ENCODE measurements around the gene SLC25A21.
"Not testable (repeated sequence)": the region's sequence is repeated elsewhere in the genome, so short reads cannot be mapped to it uniquely, and the experiment has no call there.

Gene SLC25A21

GRCh38 chr14:36844443-36845195, 327.8 kb downstream of the SLC25A21 start:
- in situ Hi-C loops (cut with MboI; ENCODE audit: low sequenced_read_pairs): no loop called here

DNA sequence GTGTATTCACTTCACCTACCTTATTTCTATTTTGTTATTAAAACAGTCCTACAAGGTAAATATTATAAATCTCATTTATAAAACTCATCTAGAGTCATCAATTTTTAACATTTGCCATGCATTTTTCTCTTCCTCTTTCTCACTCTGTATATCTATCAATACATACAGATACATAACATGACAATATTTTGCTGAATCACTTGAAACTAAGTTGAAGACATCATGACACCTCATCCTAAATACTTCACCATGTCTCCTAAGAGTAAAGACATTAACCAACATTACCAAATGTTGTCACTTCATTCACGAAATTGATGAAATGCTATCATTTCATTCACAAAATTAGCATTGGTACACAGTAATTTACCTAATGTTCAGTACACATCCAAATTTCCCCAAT, 329.0 kb downstream of the SLC25A21 start:
- in situ Hi-C loops (cut with MboI; ENCODE audit: low sequenced_read_pairs): no loop called here

DNA sequence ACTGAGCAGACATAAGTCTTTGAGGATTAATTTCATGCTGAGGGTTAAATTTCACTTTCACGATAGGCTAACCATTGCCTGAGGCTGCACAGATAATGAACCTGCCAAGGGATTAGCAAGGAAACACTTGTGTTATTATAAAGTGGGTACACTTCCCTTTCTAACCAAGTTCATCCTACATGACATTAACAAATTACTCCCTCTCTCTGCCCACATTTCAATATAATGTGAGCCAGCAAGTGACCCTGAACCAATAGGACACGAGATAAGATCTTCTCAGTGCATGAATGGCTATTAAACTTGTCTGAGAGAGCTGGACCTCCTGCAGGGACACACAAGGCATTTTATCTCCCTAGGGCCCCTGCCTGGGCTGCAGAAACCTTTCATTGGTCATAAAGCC, 337.3 kb downstream of the SLC25A21 start:
- in situ Hi-C loops (cut with MboI; ENCODE audit: low sequenced_read_pairs): no loop called here

DNA sequence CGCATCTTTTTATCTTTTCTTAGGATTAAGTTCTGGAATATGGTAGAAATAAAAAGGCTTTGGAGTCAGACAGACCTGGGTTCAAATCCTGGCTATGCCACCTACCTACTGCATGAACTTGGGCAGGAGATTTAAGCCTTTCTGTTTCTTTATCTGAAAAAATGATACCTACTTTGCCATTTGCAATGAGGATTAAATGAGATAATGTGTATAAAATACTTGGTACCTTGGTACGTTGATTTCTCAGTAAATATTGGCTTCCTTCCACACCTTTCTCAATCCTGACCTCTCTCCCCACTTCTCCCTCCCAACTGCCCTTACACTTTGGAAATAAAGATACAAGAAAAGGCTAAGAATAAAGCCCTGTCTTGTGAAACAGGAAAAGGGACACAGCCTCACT, 338.1 kb downstream of the SLC25A21 start:
- in situ Hi-C loops (cut with MboI; ENCODE audit: low sequenced_read_pairs): no loop called here

DNA sequence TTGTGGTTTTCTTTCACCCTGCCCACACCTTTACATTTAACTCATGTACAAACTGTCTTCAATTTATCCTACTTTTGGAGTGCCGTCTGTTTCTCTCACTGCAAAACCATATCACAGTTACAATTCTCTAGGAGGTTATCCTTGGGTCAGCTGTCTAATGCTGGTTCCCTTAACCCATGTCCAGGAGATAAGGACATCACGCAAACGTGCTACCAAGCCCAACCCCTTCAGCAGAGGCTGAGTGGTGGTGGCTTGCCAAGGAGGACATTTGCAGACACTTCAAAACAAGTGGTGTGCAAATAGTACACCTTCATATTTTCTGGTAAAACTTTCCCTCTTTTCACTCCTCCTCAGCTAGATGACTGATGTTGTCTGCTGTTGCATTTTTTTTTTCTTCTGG, 342.9 kb downstream of the SLC25A21 start:
- in situ Hi-C loops (cut with MboI; ENCODE audit: low sequenced_read_pairs): no loop called here

- in situ Hi-C loops (cut with MboI; ENCODE audit: low sequenced_read_pairs): no loop called here
These were observed 344.5 kb downstream of the SLC25A21 start for GRCh38 chr14:36827861-36828260.

DNA sequence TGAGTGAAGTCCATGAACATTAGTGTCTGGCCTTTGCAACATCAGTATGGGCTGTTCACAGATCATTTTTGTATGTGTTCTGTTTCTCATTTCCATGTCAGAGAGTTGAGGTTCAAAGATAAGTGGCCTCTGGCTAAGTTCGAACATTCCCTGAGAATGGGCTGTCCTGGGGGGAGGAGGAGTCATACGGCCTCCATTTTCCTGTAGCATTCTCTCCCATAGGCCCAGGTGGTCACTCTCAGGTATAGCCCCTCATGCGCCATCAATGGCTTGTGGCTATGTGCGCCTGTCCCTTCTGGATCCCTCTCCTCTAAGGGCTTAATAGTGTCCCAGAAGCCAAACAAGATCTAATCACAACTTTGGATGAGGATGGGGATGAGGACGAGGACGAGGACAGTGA, 345.8 kb downstream of the SLC25A21 start:
- in situ Hi-C loops (cut with MboI; ENCODE audit: low sequenced_read_pairs): no loop called here

- in situ Hi-C loops (cut with MboI; ENCODE audit: low sequenced_read_pairs): no loop called here
These were observed 347.6 kb downstream of the SLC25A21 start for GRCh38 chr14:36824854-36825253.

DNA sequence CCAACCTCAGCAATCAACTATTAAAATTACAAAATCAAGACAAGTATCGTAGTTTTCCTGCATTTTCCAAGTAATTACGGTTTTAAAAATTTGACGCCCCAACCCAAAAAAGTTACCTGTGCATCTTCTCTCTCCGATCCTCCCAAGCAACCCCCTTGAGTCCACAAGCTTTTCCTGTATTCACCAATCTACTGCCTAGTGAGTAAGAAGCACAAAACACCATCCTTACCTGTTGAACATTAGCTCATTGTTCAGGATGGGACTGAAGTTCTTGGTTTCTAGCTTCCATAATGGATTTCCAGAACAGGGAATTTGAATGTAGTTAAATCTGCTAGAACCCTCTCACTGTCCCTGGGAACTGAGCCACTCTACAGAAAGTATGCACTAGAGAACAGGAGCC, 348.8 kb downstream of the SLC25A21 start:
- in situ Hi-C loops (cut with MboI; ENCODE audit: low sequenced_read_pairs): no loop called here

GRCh38 chr14:36822685-36823084, 349.7 kb downstream of the SLC25A21 start:
- in situ Hi-C loops (cut with MboI; ENCODE audit: low sequenced_read_pairs): no loop called here

DNA sequence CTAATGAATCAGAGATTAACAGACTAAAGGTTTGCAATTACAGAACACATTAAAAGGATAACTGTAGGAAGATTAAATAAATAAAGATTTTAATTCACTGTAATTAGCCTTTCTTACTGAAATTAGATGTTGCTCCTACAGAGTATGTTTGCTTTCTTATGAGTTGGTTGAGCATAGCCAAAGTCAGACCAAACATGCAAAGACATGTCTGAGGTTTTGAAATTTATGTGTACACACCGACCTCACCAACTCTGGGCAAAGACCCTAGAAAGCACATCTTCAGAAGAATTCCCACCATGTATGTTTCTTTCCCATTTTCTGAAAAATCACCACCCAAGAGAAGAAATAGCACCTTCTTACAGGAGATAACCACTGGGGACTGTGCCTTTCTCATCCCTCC, 351.5 kb downstream of the SLC25A21 start:
- in situ Hi-C loops (cut with MboI; ENCODE audit: low sequenced_read_pairs): no loop called here

DNA sequence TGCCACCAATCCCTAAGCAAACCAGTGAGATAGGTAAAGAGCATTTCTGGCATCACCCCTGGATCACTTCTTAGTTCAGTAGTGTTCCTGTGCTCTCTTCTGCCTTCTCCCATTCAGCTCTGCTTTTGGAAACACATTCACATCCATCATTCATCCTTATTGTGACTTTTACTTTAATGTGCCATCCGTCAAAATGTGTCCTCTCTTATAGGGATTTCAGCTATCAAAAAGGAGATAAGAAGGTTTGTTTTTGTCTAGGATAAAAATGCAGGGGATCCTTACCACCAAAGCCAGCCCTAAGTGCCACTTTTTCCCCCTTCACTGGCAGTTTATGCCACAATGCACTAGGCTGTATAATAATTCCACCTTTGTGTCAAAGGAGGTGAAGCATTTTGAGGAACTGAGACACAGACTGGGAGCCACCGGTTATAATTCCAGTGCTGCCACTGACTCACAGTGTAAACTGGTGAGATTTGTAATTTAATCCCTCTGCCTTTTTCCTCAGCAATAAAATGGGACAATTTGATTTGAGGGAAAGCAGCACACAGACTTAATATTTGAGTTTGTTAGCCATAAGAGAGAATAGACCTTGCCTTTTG, 352.2 kb downstream of the SLC25A21 start:
- in situ Hi-C loops (cut with MboI; ENCODE audit: low sequenced_read_pairs): no loop called here

- in situ Hi-C loops (cut with MboI; ENCODE audit: low sequenced_read_pairs): no loop called here
These were observed 353.5 kb downstream of the SLC25A21 start for GRCh38 chr14:36818794-36819384.

DNA sequence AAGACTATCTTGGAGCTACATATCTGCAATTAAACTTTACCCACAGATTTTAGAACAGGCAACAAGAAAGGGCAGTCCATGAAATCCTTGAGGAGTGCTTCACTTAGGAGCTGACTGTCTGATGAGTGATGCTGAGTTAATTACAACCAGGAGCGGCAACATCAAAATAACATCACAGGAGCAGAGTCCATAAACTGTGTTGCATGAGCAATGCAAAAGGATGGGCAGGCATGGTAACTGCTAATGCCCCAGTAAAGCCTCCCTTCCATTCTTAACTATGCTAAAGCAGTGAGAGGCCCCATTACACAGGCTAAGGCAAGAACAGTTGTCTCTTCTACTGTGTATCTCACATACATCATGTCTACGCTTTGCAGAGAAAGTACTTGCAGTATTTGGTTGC, 354.2 kb downstream of the SLC25A21 start:
- in situ Hi-C loops (cut with MboI; ENCODE audit: low sequenced_read_pairs): no loop called here

DNA sequence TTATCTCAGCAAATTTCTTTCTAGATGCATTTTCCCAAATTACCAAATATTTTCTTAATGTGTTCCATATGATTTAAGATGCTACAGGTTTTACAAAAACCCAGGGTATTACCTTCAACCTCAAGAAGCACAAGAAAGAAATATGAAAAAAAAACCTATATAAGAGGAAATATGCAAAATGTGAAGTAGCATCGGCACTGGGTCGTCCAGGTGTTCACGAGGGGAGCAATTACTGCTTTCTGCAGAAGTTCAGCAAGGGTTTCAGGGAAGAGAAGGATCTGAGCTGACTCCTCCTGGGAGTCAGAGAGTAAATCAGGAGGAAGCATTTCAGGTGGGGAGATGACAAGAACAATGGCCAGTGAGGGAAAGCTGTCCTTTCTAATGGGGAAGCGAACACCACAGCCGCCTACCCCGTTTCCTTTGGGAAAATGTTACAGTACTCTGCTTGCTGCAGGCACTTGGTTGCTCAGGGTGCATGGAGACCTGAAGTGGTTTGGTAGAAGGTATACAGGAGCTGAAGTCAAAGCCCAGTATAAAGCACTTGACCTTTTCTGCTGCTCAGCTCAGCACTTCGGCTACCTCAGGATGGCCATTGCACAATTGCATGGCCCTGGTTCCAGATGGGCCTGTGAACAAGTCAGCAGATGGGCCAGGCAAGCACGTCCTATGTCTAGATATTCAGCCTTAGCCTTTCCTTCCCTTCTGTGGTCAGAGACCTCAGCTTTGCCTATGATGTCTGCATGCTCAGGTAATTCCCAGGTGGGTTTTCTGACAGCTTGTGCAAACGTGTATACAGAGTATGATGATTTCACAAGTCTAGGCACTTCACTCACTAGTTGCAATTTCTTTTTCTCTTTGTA, 355.1 kb downstream of the SLC25A21 start:
- in situ Hi-C loops (cut with MboI; ENCODE audit: low sequenced_read_pairs): no loop called here

DNA sequence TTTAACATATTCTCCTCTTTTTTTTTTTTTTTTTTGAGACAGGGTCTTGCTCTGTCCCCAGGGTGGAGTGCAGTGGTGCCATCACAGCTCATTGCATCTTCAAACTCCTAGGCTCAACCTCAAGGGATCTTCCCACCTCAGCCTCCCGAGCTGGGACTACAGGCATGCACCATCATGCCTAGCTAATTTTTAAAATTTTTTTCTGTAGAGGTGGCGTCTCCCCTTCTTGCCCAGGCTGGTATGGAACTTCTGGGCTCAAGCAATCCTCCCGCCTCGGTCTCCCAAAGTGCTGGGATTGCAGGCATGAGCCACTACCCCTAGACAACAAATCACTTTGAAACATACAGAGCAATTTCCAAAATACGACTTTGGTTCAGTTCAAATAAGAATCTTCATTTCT, 355.9 kb downstream of the SLC25A21 start:
- in situ Hi-C loops (cut with MboI; ENCODE audit: low sequenced_read_pairs): no loop called here

GRCh38 chr14:36814783-36815182, 357.6 kb downstream of the SLC25A21 start:
- in situ Hi-C loops (cut with MboI; ENCODE audit: low sequenced_read_pairs): not testable (repeated sequence)

GRCh38 chr14:36810209-36810608, 362.2 kb downstream of the SLC25A21 start:
- in situ Hi-C loops (cut with MboI; ENCODE audit: low sequenced_read_pairs): no loop called here

GRCh38 chr14:36807727-36808126, 364.7 kb downstream of the SLC25A21 start:
- in situ Hi-C loops (cut with MboI; ENCODE audit: low sequenced_read_pairs): no loop called here

DNA sequence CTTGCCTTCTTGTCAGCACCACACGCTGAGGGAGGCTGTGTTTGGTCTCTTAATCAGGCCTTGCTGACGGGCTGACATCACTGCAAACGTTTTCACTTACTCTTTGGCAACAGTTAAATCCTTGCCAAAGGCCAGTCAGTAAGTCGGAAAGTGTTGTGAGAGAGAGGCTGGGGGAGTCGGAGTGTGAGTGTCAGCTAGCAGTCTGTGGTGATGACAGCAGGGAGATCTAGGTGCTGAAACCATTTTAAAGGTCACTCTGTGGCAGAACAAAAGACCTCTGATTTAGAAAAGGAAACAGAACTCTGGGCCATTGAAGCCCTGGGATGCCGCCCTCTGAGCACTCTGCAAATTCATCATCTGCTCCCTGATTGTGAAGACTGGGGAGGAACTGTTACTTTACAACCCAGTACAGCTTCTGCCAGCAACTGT, 367.3 kb downstream of the SLC25A21 start:
- in situ Hi-C loops (cut with MboI; ENCODE audit: low sequenced_read_pairs): no loop called here

DNA sequence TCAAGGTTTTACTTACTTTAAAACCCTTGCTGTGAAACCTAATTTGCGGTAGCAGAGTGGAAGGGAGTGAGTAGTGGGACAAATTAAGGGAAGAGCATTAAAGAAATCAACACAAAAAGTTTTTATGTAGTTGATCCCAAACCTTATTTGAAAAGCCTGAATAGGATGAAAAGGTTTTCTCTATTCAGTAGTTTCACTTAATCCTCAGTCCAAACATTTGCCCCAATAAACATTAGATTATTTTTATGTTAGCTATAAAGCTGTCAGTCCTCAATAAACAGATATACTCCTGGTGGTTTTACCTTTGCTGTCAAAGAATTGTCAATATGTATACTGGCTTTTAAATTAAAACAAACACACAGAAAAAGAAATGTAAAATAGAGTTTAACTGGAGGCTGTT, 374.8 kb downstream of the SLC25A21 start:
- in situ Hi-C loops (cut with MboI; ENCODE audit: low sequenced_read_pairs): no loop called here
